GM12891 (cell line): Measurements from ENCODE around the gene SLC25A29.

ENCODE experiments used
- PAX5 ChIP-seq: IDR thresholded peaks from 2 replicates; pipeline ENCODE4 v1.6.1; 2011; ENCODE audit warnings: low read length, moderate library complexity, mild to moderate bottlenecking; ENCODE audit not compliant: insufficient read depth, severe bottlenecking
- POLR2A ChIP-seq: IDR thresholded peaks from 2 replicates; pipeline ENCODE4 v1.6.1; 2011; ENCODE audit warnings: low read depth, low read length, control low read depth
- POLR2AphosphoS5 ChIP-seq: IDR thresholded peaks from 2 replicates; pipeline ENCODE4 v1.6.1; 2011; ENCODE audit warnings: low read depth, low read length, control low read depth
- POU2F2 ChIP-seq: IDR thresholded peaks from 2 replicates; pipeline ENCODE4 v1.6.1; 2011; ENCODE audit warnings: low read depth, mild to moderate bottlenecking, control low read depth, low read length, moderate library complexity
- SPI1 ChIP-seq: IDR thresholded peaks from 2 replicates; pipeline ENCODE4 v1.6.1; 2011; ENCODE audit warnings: low read depth, low read length, control low read depth
- TAF1 ChIP-seq: IDR thresholded peaks from 2 replicates; pipeline ENCODE4 v1.6.1; 2011; ENCODE audit warnings: low read depth, low read length, control low read depth

DNA sequence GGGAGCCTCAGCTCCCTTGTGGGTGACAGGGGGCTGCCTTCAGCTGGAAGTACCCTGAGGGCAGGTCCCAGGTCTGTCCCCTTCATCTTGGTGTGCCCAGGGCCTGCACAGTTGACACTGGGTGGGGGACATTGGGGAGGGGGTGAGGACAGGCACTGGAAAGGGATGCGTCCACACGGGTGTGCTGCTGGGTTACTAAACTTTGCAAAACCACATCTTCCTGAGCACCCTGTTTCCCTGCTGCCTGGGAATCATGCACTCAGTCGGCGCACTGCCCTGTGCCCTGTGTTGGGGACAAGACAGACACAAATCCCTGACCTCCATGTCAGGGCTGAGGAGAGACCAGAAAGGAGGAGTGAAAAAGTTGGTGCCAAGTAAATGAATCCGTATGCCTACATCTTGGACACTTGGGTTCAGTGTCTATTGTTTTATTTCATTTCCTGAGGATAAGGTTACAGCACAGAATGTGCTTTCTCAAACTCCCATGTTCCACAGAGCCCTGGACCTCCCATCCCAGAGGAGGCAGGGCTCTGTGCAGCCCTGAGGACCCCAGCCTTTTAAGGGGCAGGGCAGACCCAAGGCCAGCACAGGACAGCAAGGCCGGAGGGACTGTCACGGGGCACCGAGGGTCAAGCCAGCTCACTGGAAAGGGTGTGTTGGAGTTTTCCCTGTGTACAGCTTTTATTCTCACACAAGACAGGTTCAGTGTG, 2.9 kb upstream of the SLC25A29 start:
- TF ChIP-seq POLR2A (no peak), POLR2AphosphoS5 (no peak), TAF1 (no peak), POU2F2 (no peak), SPI1 (no peak), PAX5 (no peak)
